Neural progenitor cell (in vitro differentiated cells): Measurements from ENCODE around the gene KLHL10. TPM values are rescaled to one million over a fixed set of nuclear protein-coding genes. Genes with fewer than 3 reads are reported as not detected.
"Not testable (repeated sequence)": the region's sequence is repeated elsewhere in the genome, so short reads cannot be mapped to it uniquely, and the experiment has no call there.

Experiments
- DNase-seq: peaks from one replicate; pipeline ENCODE4 v3.0.0-alpha.2; 2016; ENCODE audit warnings: low spot score
- H2AFZ ChIP-seq: fragments of 200-600 bp; sonication (generic); replicated peaks from 2 replicates; pipeline ENCODE4 v1.6.1; 2016; ENCODE audit warnings: antibody characterized with exemption
- H3F3A ChIP-seq: fragments of 200-600 bp; sonication (generic); 2 replicates; pipeline ENCODE4 v1.6.1; 2016; ENCODE audit warnings: antibody characterized with exemption, low read depth
- H3K27ac ChIP-seq: fragments of 200-600 bp; sonication (generic); 2 replicates; pipeline ENCODE4 v1.5.1; 2016; ENCODE audit warnings: mild to moderate bottlenecking
- H3K27me3 ChIP-seq: fragments of 200-600 bp; sonication (generic); 2 replicates; pipeline ENCODE4 v1.6.1; 2016; ENCODE audit warnings: mild to moderate bottlenecking, moderate library complexity
- H3K36me3 ChIP-seq: fragments of 200-600 bp; sonication (generic); 2 replicates; pipeline ENCODE4 v1.5.1; 2016
- H3K4me1 ChIP-seq: fragments of 200-600 bp; sonication (generic); 2 replicates; pipeline ENCODE4 v1.6.1; 2016; ENCODE audit warnings: mixed run types
- H3K4me2 ChIP-seq: fragments of 200-600 bp; sonication (generic); 2 replicates; pipeline ENCODE4 v1.6.1; 2016
- H3K4me3 ChIP-seq: fragments of 200-600 bp; sonication (generic); 2 replicates; pipeline ENCODE4 v1.5.1; 2016
- H3K79me2 ChIP-seq: fragments of 200-600 bp; sonication (generic); 2 replicates; pipeline ENCODE4 v1.6.1; 2016; ENCODE audit warnings: low read depth
- H3K9ac ChIP-seq: fragments of 200-600 bp; sonication (generic); 2 replicates; pipeline ENCODE4 v1.6.1; 2016
- H3K9me3 ChIP-seq: fragments of 200-600 bp; sonication (generic); 2 replicates; pipeline ENCODE4 v1.5.1; 2016; ENCODE audit warnings: low read depth
- H4K20me1 ChIP-seq: fragments of 200-600 bp; sonication (generic); 2 replicates; pipeline ENCODE4 v1.6.1; 2016; ENCODE audit warnings: low read depth
- H3K27ac Mint-ChIP-seq: 3 replicates; pipeline ENCODE4 v1.8.0; 2021; ENCODE audit warnings: mixed read lengths
- H3K27me3 Mint-ChIP-seq: 2 replicates; pipeline ENCODE4 v1.8.0; 2022; ENCODE audit warnings: low read depth, mild to moderate bottlenecking, inconsistent platforms, moderate library complexity, mixed read lengths; ENCODE audit not compliant: insufficient read depth
- H3K36me3 Mint-ChIP-seq: 3 replicates; pipeline ENCODE4 v1.8.0; 2021; ENCODE audit warnings: mixed read lengths
- H3K4me1 Mint-ChIP-seq: 3 replicates; pipeline ENCODE4 v1.8.0; 2021; ENCODE audit warnings: mixed read lengths
- H3K4me3 Mint-ChIP-seq: 3 replicates; pipeline ENCODE4 v1.8.0; 2021; ENCODE audit warnings: mild to moderate bottlenecking, moderate library complexity, mixed read lengths
- H3K9me3 Mint-ChIP-seq: 3 replicates; pipeline ENCODE4 v1.8.0; 2020; ENCODE audit warnings: mixed read lengths
- EZH2 ChIP-seq: fragments of 200-600 bp; sonication (generic); IDR thresholded peaks from 2 replicates; pipeline ENCODE4 v1.6.1; 2017; ENCODE audit warnings: antibody characterized with exemption, mild to moderate bottlenecking, moderate library complexity
- EZH2phosphoT487 ChIP-seq: fragments of 200-600 bp; sonication (generic); IDR thresholded peaks from 2 replicates; pipeline ENCODE4 v1.6.1; 2017; ENCODE audit warnings: antibody characterized with exemption
- total RNA-seq: library from RNA; depleted of rRNA; stranded (reverse); fragments of >200 nt; gene quantifications from 2 replicates; pipeline ENCODE4 v1.2.3, GENCODE V29; 2015; ENCODE audit warnings: low replicate concordance
- TF ChIP-seq, protein P1 (sequence below): fragments of 200-600 bp; sonication (generic); IDR thresholded peaks from 2 replicates; pipeline ENCODE4 v1.5.1; 2017; ENCODE audit warnings: antibody characterized with exemption, mild to moderate bottlenecking

KLHL10 gene
- total RNA-seq, 1 donor from 2014 or later, result 0.65 TPM

DNA sequence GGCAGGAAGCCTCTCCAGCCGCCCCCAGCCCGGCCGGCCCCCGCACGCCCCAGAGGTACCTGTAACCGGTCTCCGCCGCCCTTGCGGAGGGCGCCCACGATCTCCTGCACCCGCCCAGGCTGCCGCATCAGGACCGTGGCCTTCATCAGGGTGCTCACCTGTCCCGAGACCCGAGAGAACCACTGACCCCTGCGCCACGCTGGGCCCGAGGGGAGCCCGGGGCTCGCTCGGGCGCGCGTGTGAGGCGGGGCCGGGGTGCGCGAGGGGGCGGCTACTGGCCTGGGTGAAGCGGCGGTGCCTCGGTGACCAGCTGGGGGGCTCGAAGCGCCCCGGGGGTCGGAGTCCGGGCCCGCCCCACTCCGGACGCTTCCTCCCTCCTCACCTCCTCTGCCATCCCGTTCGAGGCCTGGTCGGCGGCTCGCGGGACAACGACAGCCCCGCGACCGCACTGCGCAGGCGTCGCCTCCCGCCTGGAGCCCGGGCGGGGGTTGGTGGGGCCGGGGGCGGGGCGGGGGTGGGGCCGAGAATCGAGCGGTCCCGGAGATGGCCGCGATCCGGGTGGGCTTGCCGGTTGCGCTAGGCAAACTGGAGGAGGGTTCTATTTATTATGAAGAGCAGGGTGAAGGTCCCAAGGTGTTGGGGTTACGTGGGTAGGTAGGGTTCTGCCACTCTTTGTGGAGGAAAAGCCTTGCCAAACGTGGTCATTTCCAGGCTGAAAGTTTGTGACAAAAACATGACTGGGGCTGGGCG lies 1.6 kb upstream of the KLHL10 start, which contains the start of gene NT5C3B:
TSS of gene NT5C3B (minus strand) at position 433 of the 750 bp plus-strand sequence. CDS start at position 394, 39 bp downstream.
- peaks cover 22% of the 10 kb centered on the region for H3K36me3 Mint-ChIP-seq
- H3F3A ChIP-seq, result no peaks in the 10 kb centered on the region
- no peak within 1 kb of the TSS for H3K27ac Mint-ChIP-seq
- H3K9me3 ChIP-seq, result no peaks in the 10 kb centered on the region
- TF ChIP-seq, protein P1, sequence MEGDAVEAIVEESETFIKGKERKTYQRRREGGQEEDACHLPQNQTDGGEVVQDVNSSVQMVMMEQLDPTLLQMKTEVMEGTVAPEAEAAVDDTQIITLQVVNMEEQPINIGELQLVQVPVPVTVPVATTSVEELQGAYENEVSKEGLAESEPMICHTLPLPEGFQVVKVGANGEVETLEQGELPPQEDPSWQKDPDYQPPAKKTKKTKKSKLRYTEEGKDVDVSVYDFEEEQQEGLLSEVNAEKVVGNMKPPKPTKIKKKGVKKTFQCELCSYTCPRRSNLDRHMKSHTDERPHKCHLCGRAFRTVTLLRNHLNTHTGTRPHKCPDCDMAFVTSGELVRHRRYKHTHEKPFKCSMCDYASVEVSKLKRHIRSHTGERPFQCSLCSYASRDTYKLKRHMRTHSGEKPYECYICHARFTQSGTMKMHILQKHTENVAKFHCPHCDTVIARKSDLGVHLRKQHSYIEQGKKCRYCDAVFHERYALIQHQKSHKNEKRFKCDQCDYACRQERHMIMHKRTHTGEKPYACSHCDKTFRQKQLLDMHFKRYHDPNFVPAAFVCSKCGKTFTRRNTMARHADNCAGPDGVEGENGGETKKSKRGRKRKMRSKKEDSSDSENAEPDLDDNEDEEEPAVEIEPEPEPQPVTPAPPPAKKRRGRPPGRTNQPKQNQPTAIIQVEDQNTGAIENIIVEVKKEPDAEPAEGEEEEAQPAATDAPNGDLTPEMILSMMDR, result no peak
- TF ChIP-seq EZH2, result peak; percentile 32
- H3K4me2 ChIP-seq, result peak within 1 kb of the TSS; percentile 99
- peak within 1 kb of the TSS; percentile 98 for H2AFZ ChIP-seq
- H3K9ac ChIP-seq, result peak within 1 kb of the TSS; percentile 73
- peaks cover 3% of the 10 kb centered on the region for H3K27me3 Mint-ChIP-seq
- peak within 1 kb of the TSS; percentile 93 for H3K4me3 Mint-ChIP-seq
- H3K27ac ChIP-seq, result no peak within 1 kb of the TSS
- peak; percentile 78 for DNase-seq
- peaks cover 7% of the 10 kb centered on the region for H3K4me1 ChIP-seq
- H3K36me3 ChIP-seq, result no peaks in the 10 kb centered on the region
- no peaks in the 10 kb centered on the region for H3K9me3 Mint-ChIP-seq
- H3K4me3 ChIP-seq, result peak within 1 kb of the TSS; percentile 98
- H4K20me1 ChIP-seq, result peaks cover 17% of the 10 kb centered on the region
- H3K27me3 ChIP-seq, result peaks cover 14% of the 10 kb centered on the region
- peaks cover 18% of the 10 kb centered on the region for H3K79me2 ChIP-seq
- peaks cover 12% of the 10 kb centered on the region for H3K4me1 Mint-ChIP-seq

DNA sequence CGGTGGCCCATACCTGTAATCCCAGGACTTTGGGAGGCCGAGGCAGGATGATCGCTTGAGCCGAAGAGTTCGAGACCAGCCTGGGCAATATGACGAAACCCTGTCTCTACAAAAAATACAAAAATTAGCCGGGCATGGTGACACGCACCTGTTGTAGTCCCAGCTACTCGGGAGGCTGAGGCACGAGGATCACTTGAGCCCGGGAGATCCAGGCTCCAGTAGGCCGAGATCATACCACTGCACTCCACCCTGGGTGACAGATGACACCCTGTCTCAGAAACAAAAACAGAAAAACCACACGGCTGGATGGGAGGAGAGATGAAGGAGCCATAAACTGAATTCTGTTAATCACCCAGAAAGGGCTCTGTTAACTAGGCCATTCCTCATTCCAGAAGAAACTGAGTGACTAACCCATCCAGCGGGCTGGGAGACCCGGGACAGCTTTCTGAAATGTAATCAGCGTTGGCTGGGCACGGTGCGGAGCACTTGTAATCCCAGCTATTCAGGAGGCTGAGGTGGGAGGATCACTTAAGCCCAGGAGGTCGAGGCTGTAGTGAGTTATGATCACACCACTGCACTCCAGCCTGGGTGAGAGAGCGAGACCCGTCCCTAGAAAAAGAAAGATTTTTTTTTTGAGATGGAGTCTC lies 952 bp upstream of the KLHL10 start:
- Mint-ChIP-seq H3K27me3 (peaks cover 3% of the 10 kb centered on the region), H3K27ac (no peak overlapping the region), H3K4me1 (peaks cover 12% of the 10 kb centered on the region), H3K36me3 (peaks cover 18% of the 10 kb centered on the region), H3K4me3 (peak overlapping the region; percentile 90), H3K9me3 (no peaks in the 10 kb centered on the region)
- Histone ChIP-seq H2AFZ (peak overlapping the region; percentile 98), H3F3A (no peaks in the 10 kb centered on the region), H3K9me3 (no peaks in the 10 kb centered on the region), H3K79me2 (peaks cover 18% of the 10 kb centered on the region), H3K36me3 (no peaks in the 10 kb centered on the region), H3K27me3 (peaks cover 14% of the 10 kb centered on the region), H3K4me2 (peak overlapping the region; percentile 99), H3K27ac (no peak overlapping the region), H4K20me1 (peaks cover 17% of the 10 kb centered on the region), H3K4me3 (peak overlapping the region; percentile 98), H3K9ac (no peak overlapping the region), H3K4me1 (peaks cover 7% of the 10 kb centered on the region)
- TF ChIP-seq EZH2, result no peak
- no peak for TF ChIP-seq EZH2phosphoT487
- no peak for DNase-seq

DNA sequence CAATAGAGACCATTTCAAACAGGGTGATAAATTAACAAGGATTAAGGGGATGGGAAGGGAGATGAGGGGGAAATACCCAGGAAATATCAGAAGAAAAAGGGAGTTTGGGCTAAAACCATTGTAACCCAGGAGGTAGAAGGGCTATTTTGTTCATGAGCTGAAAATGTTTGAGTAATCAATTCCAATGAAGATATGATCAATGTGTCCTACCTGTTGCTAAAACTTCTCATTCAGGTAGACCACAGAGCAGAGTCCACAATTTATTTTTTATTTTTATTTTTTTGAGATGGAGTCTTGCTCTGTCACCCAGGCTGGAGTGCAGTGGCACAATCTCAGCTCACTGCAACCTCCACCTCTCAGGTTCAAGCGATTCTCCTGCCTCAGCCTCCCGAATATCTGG lies 1.8 kb downstream of the KLHL10 start:
- H3K4me2 ChIP-seq, H3K36me3 Mint-ChIP-seq, H3K27ac ChIP-seq, H3K4me3 Mint-ChIP-seq, H3K9me3 ChIP-seq, DNase-seq, H3K27ac Mint-ChIP-seq, H3K4me3 ChIP-seq, H3K27me3 Mint-ChIP-seq, H3K9ac ChIP-seq, H3K4me1 Mint-ChIP-seq, H3F3A ChIP-seq, H2AFZ ChIP-seq, H4K20me1 ChIP-seq, H3K36me3 ChIP-seq, H3K4me1 ChIP-seq, H3K9me3 Mint-ChIP-seq: not testable (repeated sequence)
- Histone ChIP-seq H3K79me2 (peaks cover 11% of the 10 kb centered on the region), H3K27me3 (peaks cover 14% of the 10 kb centered on the region)

DNA sequence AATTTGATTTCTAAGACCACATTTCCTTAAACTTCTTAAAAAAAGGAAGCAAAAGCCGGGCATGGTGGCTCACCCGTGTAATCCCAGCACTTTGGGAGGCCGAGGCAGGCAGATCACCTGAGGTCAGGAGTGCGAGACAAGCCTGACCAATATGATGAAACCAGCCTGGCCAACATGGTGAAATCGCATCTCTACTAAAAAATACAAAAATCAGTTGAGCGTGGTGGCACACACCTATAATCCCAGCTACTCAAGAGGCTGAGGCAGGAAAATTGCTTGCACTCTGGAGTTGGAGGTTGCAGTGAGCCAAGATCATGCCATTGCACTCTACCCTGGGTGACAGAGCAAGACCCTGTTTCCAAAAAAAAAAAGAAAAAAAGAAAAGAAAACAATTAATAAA lies 3.2 kb downstream of the KLHL10 start:
- not testable (repeated sequence) for H3K27ac Mint-ChIP-seq, H3K79me2 ChIP-seq, H3K4me2 ChIP-seq, H3K4me1 Mint-ChIP-seq, H2AFZ ChIP-seq, H3K9ac ChIP-seq, H3K4me3 Mint-ChIP-seq, H4K20me1 ChIP-seq, H3F3A ChIP-seq, H3K36me3 Mint-ChIP-seq, H3K4me1 ChIP-seq, H3K9me3 ChIP-seq, H3K27me3 Mint-ChIP-seq, H3K27ac ChIP-seq, H3K4me3 ChIP-seq, H3K9me3 Mint-ChIP-seq, DNase-seq, H3K36me3 ChIP-seq
- peaks cover 14% of the 10 kb centered on the region for H3K27me3 ChIP-seq
